Neuronal stem cell (in vitro differentiated cells): Measurements from ENCODE around the gene ZNF821.

ENCODE experiments used
- DNase-seq: peaks from one replicate; pipeline ENCODE4 v3.0.0-alpha.2; 2013; ENCODE audit warnings: low spot score
- H2AFZ ChIP-seq: one replicate; pipeline ENCODE4 v1.6.1; 2013; ENCODE audit warnings: mild to moderate bottlenecking, low read length, inconsistent platforms
- H2AK5ac ChIP-seq: 2 replicates; pipeline ENCODE4 v1.6.1; 2013; ENCODE audit warnings: low read depth, mild to moderate bottlenecking, inconsistent platforms, low read length, moderate library complexity, mixed read lengths
- H2BK120ac ChIP-seq: 2 replicates; pipeline ENCODE4 v1.6.1; 2013; ENCODE audit warnings: low read depth, mild to moderate bottlenecking, inconsistent platforms, low read length, moderate library complexity, mixed read lengths
- H2BK12ac ChIP-seq: one replicate; pipeline ENCODE4 v1.6.1; 2013; ENCODE audit warnings: low read length, inconsistent platforms
- H2BK15ac ChIP-seq: 2 replicates; pipeline ENCODE4 v1.6.1; 2013; ENCODE audit warnings: mild to moderate bottlenecking, low read length, inconsistent platforms, mixed read lengths
- H2BK5ac ChIP-seq: one replicate; pipeline ENCODE4 v1.6.1; 2013; ENCODE audit warnings: inconsistent platforms, mild to moderate bottlenecking, low read length, moderate library complexity
- H3K14ac ChIP-seq: one replicate; pipeline ENCODE4 v1.6.1; 2013; ENCODE audit warnings: low read length, inconsistent platforms
- H3K18ac ChIP-seq: 2 replicates; pipeline ENCODE4 v1.6.1; 2013; ENCODE audit warnings: low read length, inconsistent platforms
- H3K23ac ChIP-seq: 2 replicates; pipeline ENCODE4 v1.6.1; 2013; ENCODE audit warnings: low read depth, mild to moderate bottlenecking, mixed read lengths, low read length, inconsistent platforms; ENCODE audit not compliant: poor library complexity
- H3K27ac ChIP-seq: replicated peaks from 3 replicates; pipeline ENCODE4 v1.5.1; 2013; ENCODE audit warnings: low read length, inconsistent platforms
- H3K27me3 ChIP-seq, 3 experiments: 2 replicates each; pipeline ENCODE4 v1.6.1; 2013; ENCODE audit warnings: low read length in 3 of 3, mild to moderate bottlenecking in 2 of 3, inconsistent platforms in 1 of 3, low read depth in 1 of 3, mixed read lengths in 1 of 3, moderate library complexity in 1 of 3; ENCODE audit not compliant: control insufficient read depth in 3 of 3, insufficient read depth in 3 of 3
- H3K36me3 ChIP-seq, 2 donors: replicated peaks in 1 of 2; 2 replicates each; pipeline ENCODE4 v1.6.1; 2013; ENCODE audit warnings: low read length in 2 of 2; ENCODE audit not compliant: control insufficient read depth in 2 of 2, insufficient read depth in 2 of 2
- H3K4ac ChIP-seq: 2 replicates; pipeline ENCODE4 v1.6.1; 2013; ENCODE audit warnings: inconsistent platforms, mild to moderate bottlenecking, low read length, moderate library complexity
- H3K4me1 ChIP-seq, 2 donors: 1 replicate in 1 of 2; 2 replicates in 1 of 2; pipeline ENCODE4 v1.6.1; 2013; ENCODE audit warnings: low read length in 2 of 2, low read depth in 1 of 2; ENCODE audit not compliant: control insufficient read depth in 2 of 2, insufficient read depth in 1 of 2
- H3K4me2 ChIP-seq: one replicate; pipeline ENCODE4 v1.6.1; 2013; ENCODE audit warnings: mild to moderate bottlenecking, low read length, inconsistent platforms; ENCODE audit not compliant: insufficient read depth, poor library complexity, severe bottlenecking
- H3K4me3 ChIP-seq, 2 donors: 2 replicates each; pipeline ENCODE4 v1.5.1; 2013; ENCODE audit warnings: low read length in 2 of 2, mild to moderate bottlenecking in 2 of 2, inconsistent platforms in 1 of 2, moderate library complexity in 1 of 2
- H3K79me1 ChIP-seq: one replicate; pipeline ENCODE4 v1.6.1; 2013; ENCODE audit warnings: low read depth, mild to moderate bottlenecking, inconsistent platforms, low read length, moderate library complexity
- H3K9ac ChIP-seq: one replicate; pipeline ENCODE4 v1.6.1; 2013; ENCODE audit warnings: mild to moderate bottlenecking, low read depth, low read length, inconsistent platforms; ENCODE audit not compliant: poor library complexity
- H3K9me3 ChIP-seq, 2 donors: replicated peaks in 1 of 2; 2 replicates each; pipeline versions ENCODE3 to v1.6.1; 2013; ENCODE audit warnings: low read length in 2 of 2, mild to moderate bottlenecking in 2 of 2, inconsistent platforms in 1 of 2, low read depth in 1 of 2, mixed read lengths in 1 of 2, moderate library complexity in 1 of 2; ENCODE audit not compliant: control insufficient read depth in 2 of 2, insufficient read depth in 1 of 2
- H4K8ac ChIP-seq: one replicate; pipeline ENCODE4 v1.6.1; 2013; ENCODE audit warnings: low read depth, mild to moderate bottlenecking, inconsistent platforms, low read length, moderate library complexity
- H4K91ac ChIP-seq: one replicate; pipeline ENCODE4 v1.6.1; 2013; ENCODE audit warnings: low read length, low read depth, mild to moderate bottlenecking, inconsistent platforms; ENCODE audit not compliant: poor library complexity
- WGBS, 2 donors: extraction: QIAGEN DNeasy Blood & Tissue Kit; methylation state at CpG; one replicate each; pipeline ENCODE4 v1.1.7; 2013; ENCODE audit warnings: missing lambda C conversion rate in 2 of 2, mixed read lengths in 1 of 2; ENCODE audit not compliant: insufficient read length in 2 of 2, insufficient replicate concordance in 1 of 2; ENCODE audit errors: extremely low coverage in 2 of 2; 5-methylcytosine and 5-hydroxymethylcytosine counted together

ZNF821 gene

DNA sequence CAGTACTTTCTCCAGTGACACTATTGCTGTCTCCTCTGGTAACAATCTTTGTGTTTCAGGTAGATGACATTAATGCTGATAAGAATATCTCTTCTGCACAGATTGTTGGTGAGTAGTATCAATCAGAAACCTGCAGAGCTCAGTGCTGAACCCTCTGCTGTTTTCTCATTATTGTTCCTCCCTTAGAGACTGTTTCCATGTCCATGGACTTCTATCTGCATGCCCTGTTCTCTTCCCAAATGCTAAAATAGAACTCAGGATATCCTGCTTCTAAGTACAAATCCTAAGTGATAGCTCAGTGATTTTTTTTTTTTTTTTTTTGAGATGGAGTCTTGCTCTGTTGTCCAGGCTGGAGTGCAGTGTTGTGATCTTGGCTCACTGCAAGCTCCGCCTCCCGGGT lies 40.7 kb upstream of the ZNF821 start:
- H3K9ac ChIP-seq = no peak overlapping the region
- H3K4me2 ChIP-seq = no peak overlapping the region
- peaks cover 0 to 5% of the 10 kb centered on the region in 2 donors for H3K9me3 ChIP-seq
- WGBS, 2 donors = no CpG with 5 or more reads among the region's 2 CpGs
- no peaks in the 10 kb centered on the region for H3K27me3 ChIP-seq
- no peak overlapping the region for H2AFZ ChIP-seq
- H4K91ac ChIP-seq = no peak overlapping the region
- H2BK120ac ChIP-seq = no peak overlapping the region
- no peak overlapping the region for H3K23ac ChIP-seq
- no peak overlapping the region for H2BK15ac ChIP-seq
- H3K14ac ChIP-seq = no peak overlapping the region
- H2BK12ac ChIP-seq = no peak overlapping the region
- no peak overlapping the region for H4K8ac ChIP-seq
- peaks cover 2% of the 10 kb centered on the region for H3K79me1 ChIP-seq
- no peak overlapping the region for H2AK5ac ChIP-seq
- no peak overlapping the region for H3K18ac ChIP-seq
- H3K4me3 ChIP-seq = no peak overlapping the region
- no peak overlapping the region for H2BK5ac ChIP-seq
- H3K4ac ChIP-seq = no peak overlapping the region
- H3K27ac ChIP-seq = no peak overlapping the region
- peaks cover 56 to 98% of the 10 kb centered on the region in 2 donors for H3K36me3 ChIP-seq
- DNase-seq = no peak
- H3K4me1 ChIP-seq = no peaks in the 10 kb centered on the region

DNA sequence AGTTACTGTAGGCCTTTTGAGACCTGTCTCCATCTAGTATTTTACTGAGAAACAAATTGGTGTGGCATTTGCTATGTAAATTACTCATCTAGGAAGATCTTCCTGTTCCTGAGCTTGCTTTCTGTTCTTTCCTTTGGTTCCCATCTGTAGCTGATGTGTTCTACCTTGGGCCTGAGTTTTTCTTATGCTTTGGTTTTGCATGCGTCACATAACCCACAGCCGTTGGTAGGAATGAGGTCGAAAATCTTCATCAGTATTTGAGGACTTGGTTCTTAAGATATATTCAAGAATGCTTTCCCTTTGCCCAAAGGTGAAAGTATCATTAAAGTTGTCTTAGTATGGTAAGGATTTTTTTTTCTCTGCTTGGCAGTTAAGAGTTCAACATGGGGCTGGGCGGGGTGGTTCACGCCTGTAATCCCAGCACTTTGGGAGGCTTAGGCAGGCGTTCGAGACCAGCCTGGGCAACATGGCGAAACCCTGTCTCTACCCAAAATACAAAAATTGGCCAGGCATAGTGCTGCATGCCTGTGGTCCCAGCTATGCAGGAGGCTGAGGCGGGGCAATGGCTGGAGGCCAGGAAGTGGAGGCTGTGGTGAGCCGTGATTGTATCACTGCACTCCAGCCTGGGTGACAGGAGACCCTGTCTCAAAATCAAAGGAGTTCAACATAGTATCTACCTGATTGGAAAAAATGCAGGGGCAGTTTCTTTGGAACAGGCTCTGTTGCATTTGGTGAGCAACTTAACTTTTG lies 40.1 kb upstream of the ZNF821 start:
- Histone ChIP-seq H3K79me1 (peaks cover 4% of the 10 kb centered on the region), H3K4me2 (no peak overlapping the region), H4K8ac (no peak overlapping the region), H2BK12ac (no peak overlapping the region), H2BK5ac (no peak overlapping the region), H3K4ac (no peak overlapping the region), H3K9me3 (peaks cover 2 to 11% of the 10 kb centered on the region in 2 donors), H3K4me1 (no peaks in the 10 kb centered on the region), H3K9ac (no peak overlapping the region), H3K4me3 (no peak overlapping the region), H2AK5ac (no peak overlapping the region), H3K36me3 (peaks cover 61 to 98% of the 10 kb centered on the region in 2 donors), H3K23ac (no peak overlapping the region), H2BK15ac (no peak overlapping the region), H3K27ac (no peak overlapping the region), H2BK120ac (no peak overlapping the region), H3K14ac (no peak overlapping the region), H3K27me3 (no peaks in the 10 kb centered on the region), H2AFZ (no peak overlapping the region), H3K18ac (no peak overlapping the region), H4K91ac (no peak overlapping the region)
- DNase-seq = no peak
- no CpG with 5 or more reads among the region's 10 CpGs for WGBS, 2 donors

DNA sequence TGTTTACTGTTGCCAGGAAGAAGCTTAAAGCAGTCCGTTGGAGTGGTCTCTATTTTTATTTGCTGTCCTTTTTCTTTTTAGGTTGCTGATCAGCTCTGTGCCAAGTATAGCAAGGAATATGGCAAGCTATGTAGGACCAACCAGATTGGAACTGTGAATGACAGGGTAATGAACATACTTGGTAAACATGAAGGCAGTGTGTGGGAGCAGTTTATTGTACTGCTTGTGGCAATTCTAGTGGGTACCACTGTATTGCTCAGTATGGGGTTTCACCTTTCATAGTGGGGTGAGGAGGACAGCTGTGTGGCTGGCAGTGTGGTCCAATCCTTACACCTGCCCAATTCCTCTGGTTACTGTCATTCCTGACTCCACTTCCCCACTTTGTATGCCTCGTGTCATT lies 36.7 kb upstream of the ZNF821 start:
- no peak overlapping the region for H2AK5ac ChIP-seq
- no peaks in the 10 kb centered on the region for H3K4me1 ChIP-seq
- no peak overlapping the region for H4K91ac ChIP-seq
- no peak overlapping the region for H3K4me3 ChIP-seq
- no peaks in the 10 kb centered on the region for H3K27me3 ChIP-seq
- no peak overlapping the region for H3K18ac ChIP-seq
- H3K23ac ChIP-seq = no peak overlapping the region
- DNase-seq = no peak
- H3K79me1 ChIP-seq = peaks cover 4% of the 10 kb centered on the region
- peaks cover 3 to 36% of the 10 kb centered on the region in 2 donors for H3K9me3 ChIP-seq
- H2BK12ac ChIP-seq = no peak overlapping the region
- H3K36me3 ChIP-seq = peaks cover 66 to 98% of the 10 kb centered on the region in 2 donors
- H2BK120ac ChIP-seq = no peak overlapping the region
- no peak overlapping the region for H3K4ac ChIP-seq
- no peak overlapping the region for H3K27ac ChIP-seq
- H2AFZ ChIP-seq = no peak overlapping the region
- no peak overlapping the region for H3K4me2 ChIP-seq
- no peak overlapping the region for H3K9ac ChIP-seq
- no peak overlapping the region for H2BK15ac ChIP-seq
- no peak overlapping the region for H2BK5ac ChIP-seq
- no peak overlapping the region for H4K8ac ChIP-seq
- WGBS, 2 donors = no CpG with 5 or more reads among the region's 2 CpGs
- no peak overlapping the region for H3K14ac ChIP-seq

DNA sequence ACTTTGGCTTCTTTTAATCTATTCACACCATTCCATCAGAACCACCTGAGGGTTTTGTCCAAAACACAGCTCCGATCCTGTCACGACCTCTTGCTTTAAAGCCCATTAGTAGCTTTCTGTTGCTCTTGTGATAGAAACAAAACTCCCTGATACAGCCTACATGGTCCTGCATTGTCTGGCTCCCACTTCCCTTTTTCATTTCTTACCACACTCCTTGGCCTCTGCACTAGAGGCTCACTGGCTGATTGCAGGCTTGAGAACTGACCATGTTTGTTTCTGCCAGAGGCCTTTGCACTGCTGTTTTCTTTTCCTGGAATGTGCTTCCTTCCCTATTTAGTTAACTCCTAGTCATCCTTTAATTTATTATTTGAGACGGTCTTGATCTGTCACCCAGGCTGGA lies 35.1 kb upstream of the ZNF821 start:
- peaks cover 3 to 36% of the 10 kb centered on the region in 2 donors for H3K9me3 ChIP-seq
- no peak overlapping the region for H3K4me2 ChIP-seq
- H2BK15ac ChIP-seq = no peak overlapping the region
- no peak overlapping the region for H4K91ac ChIP-seq
- H3K4me1 ChIP-seq = no peaks in the 10 kb centered on the region
- H4K8ac ChIP-seq = no peak overlapping the region
- H3K27ac ChIP-seq = no peak overlapping the region
- H2AFZ ChIP-seq = no peak overlapping the region
- H3K4ac ChIP-seq = no peak overlapping the region
- no peak for DNase-seq
- H3K27me3 ChIP-seq = no peaks in the 10 kb centered on the region
- no peak overlapping the region for H3K18ac ChIP-seq
- WGBS, 2 donors = no CpG with 5 or more reads among the region's 3 CpGs
- H3K36me3 ChIP-seq = peaks cover 56 to 99% of the 10 kb centered on the region in 2 donors
- H3K9ac ChIP-seq = no peak overlapping the region
- peaks cover 6% of the 10 kb centered on the region for H3K79me1 ChIP-seq
- no peak overlapping the region for H2BK120ac ChIP-seq
- H2AK5ac ChIP-seq = no peak overlapping the region
- H3K4me3 ChIP-seq = no peak overlapping the region
- H2BK5ac ChIP-seq = no peak overlapping the region
- H3K23ac ChIP-seq = no peak overlapping the region
- H3K14ac ChIP-seq = no peak overlapping the region
- no peak overlapping the region for H2BK12ac ChIP-seq
